GM12874 (cell line): ENCODE measurements around the gene CNTNAP2.

Source experiments
- CTCF ChIP-seq: IDR thresholded peaks from 2 replicates; pipeline ENCODE4 v1.5.1; 2011; ENCODE audit warnings: low read depth, mild to moderate bottlenecking, control low read depth, low read length, moderate library complexity; ENCODE audit not compliant: insufficient read depth

The CNTNAP2 gene

GRCh38 chr7:146146831-146147486 is 30.4 kb downstream of the CNTNAP2 start:
- TF ChIP-seq CTCF = no peak

GRCh38 chr7:146150153-146150552 is 33.6 kb downstream of the CNTNAP2 start:
- TF ChIP-seq CTCF = no peak

GRCh38 chr7:146172112-146172511 is 55.5 kb downstream of the CNTNAP2 start:
- no peak for TF ChIP-seq CTCF

- TF ChIP-seq CTCF = no peak
These were observed 59.1 kb downstream of the CNTNAP2 start for GRCh38 chr7:146175716-146176115.

GRCh38 chr7:146176860-146177259 is 60.3 kb downstream of the CNTNAP2 start:
- no peak for TF ChIP-seq CTCF

GRCh38 chr7:146177301-146177700 is 60.7 kb downstream of the CNTNAP2 start:
- no peak for TF ChIP-seq CTCF

GRCh38 chr7:146185844-146186243 is 69.2 kb downstream of the CNTNAP2 start:
- TF ChIP-seq CTCF = no peak
